HG03103 (cell line): ENCODE results near the gene MYBPHL.

Experiments
- ATAC-seq: cut with Tn5 transposase; IDR thresholded peaks from one replicate; pipeline ENCODE4 v1.9.1; 2021; ENCODE audit warnings: low read depth; ENCODE audit not compliant: unreplicated experiment

The MYBPHL gene

DNA sequence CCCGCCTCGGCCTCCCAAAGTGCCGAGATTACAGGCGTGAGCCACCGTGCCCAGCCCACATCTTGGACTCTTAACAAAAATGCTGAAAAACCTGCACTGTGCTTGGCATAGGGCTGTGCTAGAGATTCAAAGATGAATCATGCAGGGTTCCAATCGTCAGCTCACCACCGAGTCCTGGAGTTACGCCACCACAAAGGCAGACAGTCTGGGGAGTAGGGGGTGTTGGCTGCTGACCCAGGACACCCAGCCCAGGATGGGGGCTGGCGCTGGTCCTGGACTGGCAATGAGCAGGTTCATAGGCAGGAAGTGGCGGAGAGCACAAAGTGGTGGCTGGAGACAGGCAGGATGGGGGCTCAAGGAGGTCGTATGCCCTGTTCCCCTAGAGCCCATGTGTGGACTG is 39.8 kb downstream of the MYBPHL start:
- no peak for ATAC-seq

DNA sequence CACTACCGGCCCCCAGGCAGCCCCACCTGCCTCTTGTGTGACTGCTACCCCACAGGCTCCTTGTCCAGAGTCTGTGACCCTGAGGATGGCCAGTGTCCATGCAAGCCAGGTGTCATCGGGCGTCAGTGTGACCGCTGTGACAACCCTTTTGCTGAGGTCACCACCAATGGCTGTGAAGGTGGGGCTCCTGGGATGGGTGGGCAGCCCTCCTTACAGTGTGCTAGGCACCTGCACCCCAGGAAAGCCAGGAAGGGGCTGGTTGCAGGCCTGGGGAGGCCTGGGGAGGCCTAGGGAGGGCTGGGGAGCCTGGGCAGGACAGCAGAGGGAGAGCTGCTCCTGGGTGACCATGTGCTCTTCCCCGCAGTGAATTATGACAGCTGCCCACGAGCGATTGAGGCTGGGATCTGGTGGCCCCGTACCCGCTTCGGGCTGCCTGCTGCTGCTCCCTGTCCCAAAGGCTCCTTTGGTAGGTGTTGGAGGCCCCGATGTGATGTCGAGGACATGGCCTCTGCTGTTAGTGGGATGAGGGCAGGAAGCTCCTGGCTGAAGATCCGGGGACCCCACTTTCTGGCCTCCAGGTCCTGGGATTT is 41.0 kb downstream of the MYBPHL start:
- ATAC-seq, result no peak

DNA sequence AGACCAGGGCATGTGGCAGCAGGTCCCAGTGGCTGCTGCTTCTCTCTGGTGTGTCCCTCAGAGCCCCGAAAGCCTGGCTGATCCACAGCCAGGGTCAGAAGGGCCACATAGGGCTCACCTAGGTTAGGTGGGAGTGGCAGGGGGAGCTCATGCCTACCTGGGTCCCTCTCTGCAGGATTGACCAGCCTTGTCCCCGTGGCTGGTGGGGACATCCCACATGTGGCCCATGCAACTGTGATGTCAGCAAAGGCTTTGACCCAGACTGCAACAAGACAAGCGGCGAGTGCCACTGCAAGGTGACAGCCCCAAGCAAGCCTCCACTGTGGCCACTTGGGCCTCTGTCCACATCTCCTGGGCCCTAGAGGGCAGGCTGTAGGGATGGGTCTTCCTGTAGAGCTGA is 41.8 kb downstream of the MYBPHL start:
- ATAC-seq, result no peak

DNA sequence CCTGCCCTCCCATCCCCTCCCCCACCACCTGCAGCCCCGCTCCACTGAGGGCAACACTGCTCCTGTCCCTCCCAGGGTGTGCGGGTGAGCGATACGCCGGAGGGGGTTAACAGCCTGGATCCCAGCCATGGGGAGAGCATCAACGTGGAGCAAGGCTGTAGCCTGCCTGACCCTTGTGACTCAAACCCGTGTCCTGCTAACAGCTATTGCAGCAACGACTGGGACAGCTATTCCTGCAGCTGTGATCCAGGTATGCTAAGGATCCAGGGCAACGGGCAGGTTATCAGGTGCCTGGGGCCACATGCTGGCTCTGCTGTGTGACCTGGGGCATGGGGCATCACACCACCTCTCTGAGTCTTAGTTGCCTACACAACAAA is 42.4 kb downstream of the MYBPHL start:
- ATAC-seq, result no peak

DNA sequence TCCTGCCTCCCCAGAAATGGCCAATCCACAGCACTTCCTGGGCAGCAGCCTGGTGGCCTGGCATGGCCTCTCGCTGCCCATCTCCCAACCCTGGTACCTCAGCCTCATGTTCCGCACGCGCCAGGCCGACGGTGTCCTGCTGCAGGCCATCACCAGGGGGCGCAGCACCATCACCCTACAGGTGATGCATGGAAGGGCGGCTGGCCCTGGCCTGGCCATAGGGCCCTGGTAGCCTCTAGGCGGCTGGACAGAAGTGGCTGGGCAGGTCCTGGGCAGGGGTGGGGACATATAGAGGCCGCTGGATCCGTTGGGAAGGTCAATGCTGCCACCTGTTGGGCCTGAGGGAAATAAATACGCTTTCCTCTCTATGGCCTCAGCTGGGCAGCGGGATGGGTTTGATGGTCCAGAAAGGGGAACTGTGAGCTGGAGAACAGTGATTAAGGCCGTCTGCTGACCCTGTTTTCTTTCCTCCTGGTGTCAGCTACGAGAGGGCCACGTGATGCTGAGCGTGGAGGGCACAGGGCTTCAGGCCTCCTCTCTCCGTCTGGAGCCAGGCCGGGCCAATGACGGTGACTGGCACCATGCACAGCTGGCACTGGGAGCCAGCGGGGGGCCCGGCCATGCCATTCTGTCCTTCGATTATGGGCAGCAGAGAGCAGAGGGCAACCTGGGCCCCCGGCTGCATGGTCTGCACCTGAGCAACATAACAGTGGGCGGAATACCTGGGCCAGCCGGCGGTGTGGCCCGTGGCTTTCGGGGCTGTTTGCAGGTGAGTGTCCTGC is 43.0 kb downstream of the MYBPHL start:
- no peak for ATAC-seq

DNA sequence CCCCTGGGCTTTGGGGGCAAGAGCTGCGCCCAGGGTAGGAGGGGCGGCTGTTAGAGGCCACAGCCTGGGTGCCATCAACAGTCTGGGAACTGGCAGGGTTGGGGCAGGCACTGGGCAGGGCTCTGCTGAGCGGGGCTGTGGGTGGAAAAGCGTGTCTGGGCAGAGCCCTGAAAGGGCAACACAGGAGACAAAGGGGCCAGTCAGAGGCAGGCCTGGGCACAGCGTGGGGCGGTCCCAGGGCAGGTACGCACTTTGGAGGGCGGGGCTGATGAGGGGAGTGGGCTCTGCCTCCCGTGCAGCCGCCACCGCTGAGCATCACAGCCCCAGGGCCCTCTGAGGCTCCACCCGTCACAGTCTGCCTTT is 43.6 kb downstream of the MYBPHL start:
- ATAC-seq, result no peak

DNA sequence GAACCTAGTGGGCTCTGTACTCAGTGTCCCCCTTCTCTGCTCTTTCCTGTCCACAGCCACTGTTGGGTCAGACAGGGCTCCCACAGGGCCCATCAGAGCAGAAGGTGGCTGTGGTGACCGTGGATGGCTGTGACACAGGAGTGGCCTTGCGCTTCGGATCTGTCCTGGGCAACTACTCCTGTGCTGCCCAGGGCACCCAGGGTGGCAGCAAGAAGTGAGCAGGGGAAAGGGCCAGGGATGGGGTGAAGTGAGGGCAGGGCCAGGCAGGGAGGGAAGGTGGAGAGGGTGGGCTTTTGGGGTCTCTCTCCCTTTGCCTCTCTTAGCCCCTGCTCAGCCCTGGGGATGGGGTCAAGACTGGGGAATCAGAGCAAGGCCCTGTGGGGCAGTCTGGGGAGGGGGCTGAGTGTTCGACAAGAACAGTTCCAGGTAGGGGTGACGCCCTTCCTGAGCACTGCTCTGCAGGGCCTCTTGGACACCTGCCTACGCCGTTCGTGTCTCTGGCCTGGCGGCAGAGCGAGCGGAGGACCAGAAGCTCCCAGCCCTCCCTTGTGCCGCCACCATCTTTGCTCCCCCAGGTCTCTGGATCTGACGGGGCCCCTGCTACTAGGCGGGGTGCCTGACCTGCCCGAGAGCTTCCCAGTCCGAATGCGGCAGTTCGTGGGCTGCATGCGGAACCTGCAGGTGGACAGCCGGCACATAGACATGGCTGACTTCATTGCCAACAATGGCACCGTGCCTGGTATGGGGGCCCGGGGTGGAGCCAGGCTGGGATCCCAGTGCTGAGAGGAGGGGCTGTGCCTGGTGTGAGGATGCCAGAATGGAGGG is 44.4 kb downstream of the MYBPHL start:
- ATAC-seq, result no peak

DNA sequence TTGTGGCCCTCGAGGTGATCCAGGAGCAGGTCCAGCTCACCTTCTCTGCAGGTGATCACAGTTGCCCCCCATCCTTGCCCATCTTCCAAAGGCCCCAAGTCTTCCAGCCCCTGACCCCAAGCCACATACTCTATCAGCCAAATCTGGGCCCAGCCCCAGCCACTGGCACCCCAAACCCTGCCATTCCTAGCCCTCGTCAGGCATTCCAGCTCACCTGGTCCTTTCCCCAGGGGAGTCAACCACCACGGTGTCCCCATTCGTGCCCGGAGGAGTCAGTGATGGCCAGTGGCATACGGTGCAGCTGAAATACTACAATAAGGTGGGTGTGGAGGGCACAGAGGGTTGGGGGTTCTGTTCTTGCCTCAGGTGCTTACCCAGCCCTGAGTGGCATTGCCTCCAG is 45.2 kb downstream of the MYBPHL start:
- ATAC-seq, result no peak

DNA sequence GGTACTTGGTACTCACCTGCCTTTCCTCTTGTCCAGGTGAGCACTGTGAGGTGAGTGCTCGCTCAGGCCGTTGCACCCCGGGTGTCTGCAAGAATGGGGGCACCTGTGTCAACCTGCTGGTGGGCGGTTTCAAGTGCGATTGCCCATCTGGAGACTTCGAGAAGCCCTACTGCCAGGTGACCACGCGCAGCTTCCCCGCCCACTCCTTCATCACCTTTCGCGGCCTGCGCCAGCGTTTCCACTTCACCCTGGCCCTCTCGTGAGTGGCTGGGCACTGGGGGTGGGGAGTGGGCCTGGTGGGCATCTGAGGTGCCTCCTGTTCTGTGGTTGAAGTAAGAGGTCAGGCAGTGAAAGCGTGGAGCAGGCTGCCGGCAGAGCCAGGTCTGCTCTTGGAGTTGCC is 45.8 kb downstream of the MYBPHL start:
- no peak for ATAC-seq

DNA sequence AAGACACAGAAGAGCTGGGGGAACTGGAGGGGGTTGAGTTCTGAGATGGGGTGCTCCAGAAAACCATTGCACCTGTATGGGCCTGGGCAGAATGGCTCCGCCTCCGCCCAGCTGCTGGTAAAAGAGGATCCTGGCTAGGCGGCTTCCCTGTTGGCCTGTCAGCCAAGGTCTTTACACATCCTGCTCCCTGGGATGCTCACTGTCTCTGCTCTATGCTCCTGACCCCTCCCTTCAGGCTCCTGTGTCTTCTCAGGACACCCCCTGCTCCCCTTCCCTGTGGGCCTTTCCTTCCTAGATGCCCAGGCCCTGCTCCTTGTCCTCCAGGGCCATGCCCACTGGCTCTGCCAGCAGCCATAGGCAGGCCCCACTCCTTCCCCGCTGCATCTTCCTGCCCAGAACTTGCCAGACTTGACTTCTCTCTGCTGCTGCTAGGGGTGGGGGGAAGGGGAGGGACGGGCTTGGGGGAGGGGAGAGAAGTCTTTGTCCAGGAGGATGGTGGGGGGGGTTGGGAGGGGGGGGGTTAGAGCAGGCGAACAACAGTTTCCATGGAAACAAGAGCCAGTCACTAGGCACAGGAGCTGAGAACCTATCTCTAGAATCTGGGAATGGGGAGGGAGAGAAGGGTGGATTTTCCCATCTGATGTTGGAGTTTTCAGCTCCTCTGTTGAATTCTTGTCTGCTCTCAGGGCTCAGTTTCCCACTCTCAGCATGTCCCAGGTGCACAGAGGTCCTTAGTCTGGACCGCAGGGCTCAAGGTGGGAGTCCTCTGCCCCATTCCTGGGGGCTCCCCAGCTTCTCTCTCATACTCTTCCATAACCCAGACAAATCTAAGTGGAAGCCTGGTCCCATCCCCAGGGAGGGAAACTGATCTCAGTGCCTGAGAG is 46.9 kb downstream of the MYBPHL start:
- ATAC-seq, result no peak

DNA sequence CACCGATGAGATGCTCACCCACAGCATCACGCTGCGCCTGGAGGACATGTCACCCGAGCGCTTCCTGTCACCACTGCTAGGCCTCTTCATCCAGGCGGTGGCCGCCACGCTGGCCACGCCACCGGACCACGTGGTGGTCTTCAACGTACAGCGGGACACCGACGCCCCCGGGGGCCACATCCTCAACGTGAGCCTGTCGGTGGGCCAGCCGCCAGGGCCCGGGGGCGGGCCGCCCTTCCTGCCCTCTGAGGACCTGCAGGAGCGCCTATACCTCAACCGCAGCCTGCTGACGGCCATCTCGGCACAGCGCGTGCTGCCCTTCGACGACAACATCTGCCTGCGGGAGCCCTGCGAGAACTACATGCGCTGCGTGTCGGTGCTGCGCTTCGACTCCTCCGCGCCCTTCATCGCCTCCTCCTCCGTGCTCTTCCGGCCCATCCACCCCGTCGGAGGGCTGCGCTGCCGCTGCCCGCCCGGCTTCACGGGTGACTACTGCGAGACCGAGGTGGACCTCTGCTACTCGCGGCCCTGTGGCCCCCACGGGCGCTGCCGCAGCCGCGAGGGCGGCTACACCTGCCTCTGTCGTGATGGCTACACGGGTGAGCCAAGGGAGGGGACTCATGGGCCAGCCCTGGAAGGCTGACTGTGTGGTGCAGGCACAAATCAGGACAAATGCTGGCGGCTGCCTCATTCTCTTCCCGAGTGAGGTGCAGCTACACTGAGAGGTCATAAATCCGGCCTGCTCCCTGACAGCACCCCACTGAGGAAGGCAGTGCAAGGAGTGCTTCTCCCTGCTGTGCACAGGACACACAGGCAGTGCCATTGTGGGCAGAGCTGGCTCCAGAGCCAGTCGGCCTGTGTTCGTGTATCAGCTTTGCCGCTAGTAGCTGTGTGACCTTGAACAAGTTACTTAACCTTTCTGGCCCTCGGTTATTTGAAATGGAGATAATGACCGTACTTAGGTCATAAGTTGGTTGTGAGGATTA is 48.0 kb downstream of the MYBPHL start:
- ATAC-seq, result no peak

DNA sequence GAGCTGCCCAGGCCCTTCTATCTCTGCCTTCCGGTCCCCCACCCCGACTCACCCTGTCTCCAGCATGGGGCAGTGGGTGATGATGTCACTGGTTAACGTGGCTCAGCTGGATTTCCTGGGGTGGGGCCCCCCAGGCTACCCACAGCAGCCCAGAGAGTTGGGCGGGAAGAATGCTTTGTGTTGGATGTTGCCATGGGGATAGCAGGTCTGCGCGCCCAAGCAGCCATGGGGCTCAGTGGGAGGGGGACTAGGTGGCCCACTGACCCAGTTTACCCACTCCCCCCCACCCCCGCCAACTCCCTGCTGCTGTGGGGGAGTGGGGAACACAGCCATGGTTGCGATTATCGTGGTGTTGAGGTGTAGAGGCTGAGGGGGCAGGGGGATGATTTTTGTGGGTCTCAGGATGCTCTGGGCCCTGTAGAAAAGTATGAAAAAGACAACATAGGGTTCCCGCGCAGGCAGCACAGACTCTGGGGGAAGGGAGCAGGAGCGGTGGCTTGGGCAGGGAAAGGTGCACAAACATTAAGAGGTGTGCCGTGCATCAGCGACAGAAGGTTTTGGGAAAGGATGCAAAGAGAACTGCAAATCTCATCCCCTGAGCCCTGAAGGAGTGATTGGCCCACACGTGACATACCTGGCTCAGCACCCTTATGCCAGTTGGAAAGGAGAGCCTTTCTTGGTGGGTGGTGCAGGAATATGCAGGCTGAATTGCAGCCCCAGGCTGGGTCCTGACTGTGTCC is 49.0 kb downstream of the MYBPHL start:
- no peak for ATAC-seq

DNA sequence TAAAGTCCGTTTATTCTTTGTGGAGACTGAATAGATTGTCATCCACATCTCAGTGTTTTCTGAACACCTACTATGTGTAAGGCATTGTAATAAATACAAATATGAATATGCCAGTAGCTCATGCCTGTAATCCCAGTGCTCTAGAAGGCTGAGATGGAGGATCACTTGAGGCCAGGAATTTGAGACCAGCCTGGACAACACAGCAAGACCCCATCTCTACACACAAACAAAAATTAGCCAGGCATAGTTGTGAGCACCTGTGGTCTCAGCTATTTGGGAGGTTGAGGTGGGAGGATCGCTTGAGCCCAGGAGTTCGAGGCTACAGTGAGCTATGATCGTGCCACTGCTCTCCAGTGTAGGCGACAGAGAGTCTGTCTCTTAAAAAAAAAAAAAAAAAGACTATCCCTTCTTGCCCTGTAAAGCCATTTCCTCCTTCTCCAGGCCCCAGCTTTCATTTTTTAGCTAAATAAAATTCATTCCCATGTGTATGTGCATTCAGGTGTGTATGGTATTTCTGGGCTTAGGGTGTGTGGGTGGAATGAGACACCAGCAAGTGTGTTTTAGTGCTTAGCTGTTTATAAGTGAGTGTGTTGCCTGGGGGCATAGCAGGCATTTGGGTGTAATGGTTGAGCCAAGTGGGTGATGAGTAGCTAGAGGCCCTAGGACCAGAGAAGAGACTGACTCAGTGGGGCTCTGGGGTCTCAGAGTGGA is 49.7 kb downstream of the MYBPHL start:
- ATAC-seq, result no peak

DNA sequence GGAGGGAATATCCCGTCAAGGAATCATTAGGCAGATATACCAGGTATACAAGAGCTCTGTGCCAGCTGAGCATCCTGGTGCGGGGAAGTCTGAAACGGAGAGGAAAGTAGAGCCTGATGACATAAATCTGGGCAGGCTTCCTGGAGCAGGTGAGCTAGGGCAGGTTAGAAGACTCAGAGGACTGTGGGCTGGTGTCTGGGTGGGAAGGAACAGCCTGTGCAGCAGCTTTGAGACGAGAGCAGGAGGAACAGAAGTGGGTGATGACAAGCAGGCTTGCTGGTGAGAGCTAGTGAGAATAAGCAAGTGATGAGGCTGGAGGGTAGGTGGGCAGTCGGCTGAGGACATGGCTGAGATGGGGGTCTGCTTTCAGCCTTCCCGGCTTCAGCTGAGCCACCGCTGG is 50.7 kb downstream of the MYBPHL start:
- no peak for ATAC-seq

DNA sequence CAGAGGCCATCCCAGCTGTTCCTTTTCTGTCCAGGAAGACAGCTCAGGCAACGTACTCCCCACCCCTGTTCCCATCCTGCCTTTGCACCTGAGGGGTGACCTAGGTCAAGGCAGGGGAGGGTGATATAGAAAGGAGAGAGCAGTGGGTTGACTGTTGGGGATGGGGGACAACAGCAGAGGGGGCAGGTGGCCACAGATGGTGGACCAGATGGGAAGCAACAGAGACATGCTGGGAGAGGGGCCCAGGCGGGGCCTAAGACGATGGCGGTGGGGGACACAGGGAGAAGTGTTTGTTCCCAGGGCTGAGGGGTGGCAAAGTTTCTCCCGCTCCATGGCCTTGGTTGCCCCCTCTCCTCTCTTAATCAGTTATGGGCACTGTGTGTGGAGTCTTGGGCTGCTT is 51.1 kb downstream of the MYBPHL start:
- no peak for ATAC-seq

DNA sequence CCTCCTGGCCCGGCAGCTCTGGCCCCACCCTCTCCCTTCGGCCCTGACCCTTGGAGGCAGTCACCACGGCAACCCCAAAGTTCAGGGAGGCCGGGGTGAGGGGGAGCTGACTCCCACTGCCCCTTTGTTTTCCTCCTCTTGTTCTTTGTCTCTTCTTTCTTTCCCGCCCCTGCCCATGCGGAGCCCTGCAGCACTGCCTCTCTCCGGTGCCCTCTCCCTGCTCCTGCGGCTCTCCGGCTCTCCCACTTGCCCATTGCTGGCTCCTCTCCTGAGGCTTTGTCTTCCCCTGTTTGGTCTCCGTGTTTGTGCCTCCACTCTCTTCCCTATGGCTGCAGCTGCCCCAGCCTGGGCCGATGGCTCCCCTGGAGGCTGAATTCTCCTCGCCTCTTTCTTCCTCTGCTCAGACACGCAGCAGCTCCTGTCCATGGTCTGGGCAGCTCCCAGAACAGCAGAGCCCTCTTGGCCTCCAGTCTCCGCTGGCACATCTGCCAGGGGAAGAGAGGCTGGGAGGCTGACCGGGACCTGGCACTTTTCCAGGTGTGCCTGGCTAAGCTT is 51.6 kb downstream of the MYBPHL start:
- no peak for ATAC-seq

DNA sequence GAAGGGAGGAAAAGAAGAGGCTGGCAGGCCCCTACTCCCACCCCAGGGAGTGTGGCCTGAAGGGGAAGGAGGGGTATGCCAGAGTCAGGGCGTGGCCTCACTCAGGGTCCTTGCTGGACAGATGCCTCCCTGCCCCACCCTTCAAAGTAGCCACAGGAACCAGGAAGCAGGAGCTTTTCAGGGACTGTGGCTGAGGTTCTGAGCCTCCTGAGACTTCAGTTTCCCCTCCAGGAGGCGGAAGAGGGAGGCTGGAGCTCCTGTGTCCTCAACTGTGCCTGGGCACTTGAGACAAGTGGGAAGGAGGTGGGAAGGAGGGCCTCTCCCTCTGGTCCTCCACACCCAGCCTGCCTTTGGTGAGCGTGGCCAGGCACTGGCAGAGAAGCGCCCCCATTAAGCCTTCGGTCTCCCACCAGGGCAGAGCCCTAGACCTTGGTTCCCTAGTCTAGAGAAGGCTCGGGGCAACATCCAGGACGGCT is 52.2 kb downstream of the MYBPHL start:
- ATAC-seq, result no peak
